DND-41 (cell line): ENCODE measurements around the gene PRSS38.
A peak's percentile ranks its signal among the peaks of the same experiment; 100 is the strongest.

Source experiments
- ATAC-seq: fragments of 200-7000 bp; cut with Tn5 transposase; 3 replicates; pipeline ENCODE4 v1.9.1; 2021; ENCODE audit warnings: low read depth; ENCODE audit not compliant: insufficient read depth
- DNase-seq: peaks from one replicate; pipeline ENCODE4 v3.0.0-alpha.2; 2020
- H2AFZ ChIP-seq: 2 replicates; pipeline ENCODE4 v1.6.0; 2012; ENCODE audit warnings: low read depth, low read length
- H3K27ac ChIP-seq: 2 replicates; pipeline ENCODE4 v1.5.1; 2012; ENCODE audit warnings: low read length, inconsistent platforms
- H3K27me3 ChIP-seq: fragments of 200-600 bp; sonication (generic); 2 replicates; pipeline ENCODE4 v1.6.0; 2012; ENCODE audit warnings: low read length, mild to moderate bottlenecking, inconsistent platforms; ENCODE audit not compliant: insufficient read depth, poor library complexity
- H3K36me3 ChIP-seq: 2 replicates; pipeline ENCODE4 v1.5.1; 2012; ENCODE audit warnings: low read length, inconsistent platforms; ENCODE audit not compliant: insufficient read depth
- H3K4me1 ChIP-seq: 2 replicates; pipeline ENCODE4 v1.5.1; 2012; ENCODE audit warnings: mild to moderate bottlenecking, low read length; ENCODE audit not compliant: insufficient read depth
- H3K4me2 ChIP-seq: 2 replicates; pipeline ENCODE4 v1.6.0; 2012; ENCODE audit warnings: mild to moderate bottlenecking, moderate library complexity, low read length, inconsistent platforms; ENCODE audit not compliant: insufficient read depth
- H3K4me3 ChIP-seq, 2 experiments: fragments of 200-600 bp in 1 of 2; shearing (Covaris generic) in 1 of 2; 2 replicates each; pipeline ENCODE4 v1.5.1; 2012 to 2016; ENCODE audit warnings: inconsistent platforms in 2 of 2, low read length in 2 of 2, mild to moderate bottlenecking in 2 of 2, low read depth in 1 of 2, moderate library complexity in 1 of 2
- H3K79me2 ChIP-seq: 2 replicates; pipeline ENCODE4 v1.6.0; 2012; ENCODE audit warnings: low read length, inconsistent platforms; ENCODE audit not compliant: insufficient read depth
- H3K9ac ChIP-seq: 2 replicates; pipeline ENCODE4 v1.6.0; 2012; ENCODE audit warnings: low read depth, mild to moderate bottlenecking, inconsistent platforms, low read length, moderate library complexity
- H3K9me3 ChIP-seq: 2 replicates; pipeline ENCODE4 v1.5.1; 2012; ENCODE audit warnings: low read length, moderate library complexity, mild to moderate bottlenecking, inconsistent platforms; ENCODE audit not compliant: insufficient read depth, severe bottlenecking
- H4K20me1 ChIP-seq: 2 replicates; pipeline ENCODE4 v1.6.0; 2012; ENCODE audit warnings: low read length; ENCODE audit not compliant: insufficient read depth
- EZH2 ChIP-seq: IDR thresholded peaks from 3 replicates; pipeline ENCODE4 v1.6.1; 2012; ENCODE audit warnings: borderline replicate concordance, low read depth, mild to moderate bottlenecking, moderate library complexity, low read length, inconsistent platforms; ENCODE audit not compliant: severe bottlenecking
- TF ChIP-seq, protein P1 (sequence below): IDR thresholded peaks from 2 replicates; pipeline ENCODE4 v1.5.1; 2012; ENCODE audit warnings: borderline replicate concordance, low read length, moderate library complexity, mild to moderate bottlenecking; ENCODE audit not compliant: poor library complexity, severe bottlenecking; ENCODE audit errors: extremely low read depth

PRSS38 gene

DNA sequence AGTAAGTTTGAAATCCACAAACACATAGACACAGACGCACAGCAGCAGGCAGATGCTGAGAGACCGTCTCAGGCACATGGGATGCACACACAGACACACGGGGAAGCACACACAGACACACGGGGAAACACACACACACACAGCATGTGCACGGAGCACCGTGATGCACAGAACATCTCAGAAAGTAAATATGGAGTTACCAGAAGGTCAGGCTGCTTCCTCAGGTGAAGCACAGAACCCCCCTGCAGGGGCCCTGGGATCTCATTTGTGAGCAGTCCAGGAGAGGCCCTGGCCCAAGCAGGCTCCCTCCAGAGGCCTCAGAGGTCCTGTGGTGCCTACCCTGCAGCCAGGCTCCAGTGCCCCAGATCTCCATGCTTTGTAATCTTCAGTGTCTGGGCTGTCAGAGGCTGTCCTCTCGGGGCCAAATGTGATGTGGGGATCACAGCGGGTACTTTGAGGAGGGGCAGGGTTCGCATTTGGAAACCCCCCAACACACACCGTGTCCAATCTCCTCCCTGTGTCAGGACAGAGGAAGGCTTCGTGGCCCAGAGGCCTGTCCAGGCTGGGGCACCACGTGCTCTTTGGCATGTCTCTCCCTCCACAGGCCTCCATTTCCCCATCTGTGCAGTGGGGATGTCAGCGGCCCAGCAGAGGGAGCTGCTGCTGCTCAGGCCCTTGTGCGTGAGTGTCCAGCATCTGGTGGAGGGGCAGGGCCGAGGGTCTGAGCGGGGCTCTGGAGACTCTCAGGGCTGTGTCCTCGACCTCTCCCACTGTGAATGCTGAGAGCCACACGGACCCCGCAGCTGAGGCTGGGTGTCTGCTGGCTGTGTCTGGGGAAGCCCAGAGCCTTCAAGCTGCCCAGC lies 23.0 kb upstream of the PRSS38 start:
- Histone ChIP-seq H3K27ac (no peak overlapping the region), H3K27me3 (peaks cover 4% of the 10 kb centered on the region), H3K4me3 (no peak overlapping the region), H3K4me1 (peaks cover 5% of the 10 kb centered on the region), H4K20me1 (peaks cover 3% of the 10 kb centered on the region; the same call in 1 of the 2 replicates), H3K4me2 (no peak overlapping the region), H2AFZ (no peak overlapping the region), H3K9ac (no peak overlapping the region), H3K79me2 (no peaks in the 10 kb centered on the region), H3K9me3 (no peaks in the 10 kb centered on the region), H3K36me3 (no peaks in the 10 kb centered on the region)
- DNase-seq = no peak
- no peak for ATAC-seq
- TF ChIP-seq, protein P1, sequence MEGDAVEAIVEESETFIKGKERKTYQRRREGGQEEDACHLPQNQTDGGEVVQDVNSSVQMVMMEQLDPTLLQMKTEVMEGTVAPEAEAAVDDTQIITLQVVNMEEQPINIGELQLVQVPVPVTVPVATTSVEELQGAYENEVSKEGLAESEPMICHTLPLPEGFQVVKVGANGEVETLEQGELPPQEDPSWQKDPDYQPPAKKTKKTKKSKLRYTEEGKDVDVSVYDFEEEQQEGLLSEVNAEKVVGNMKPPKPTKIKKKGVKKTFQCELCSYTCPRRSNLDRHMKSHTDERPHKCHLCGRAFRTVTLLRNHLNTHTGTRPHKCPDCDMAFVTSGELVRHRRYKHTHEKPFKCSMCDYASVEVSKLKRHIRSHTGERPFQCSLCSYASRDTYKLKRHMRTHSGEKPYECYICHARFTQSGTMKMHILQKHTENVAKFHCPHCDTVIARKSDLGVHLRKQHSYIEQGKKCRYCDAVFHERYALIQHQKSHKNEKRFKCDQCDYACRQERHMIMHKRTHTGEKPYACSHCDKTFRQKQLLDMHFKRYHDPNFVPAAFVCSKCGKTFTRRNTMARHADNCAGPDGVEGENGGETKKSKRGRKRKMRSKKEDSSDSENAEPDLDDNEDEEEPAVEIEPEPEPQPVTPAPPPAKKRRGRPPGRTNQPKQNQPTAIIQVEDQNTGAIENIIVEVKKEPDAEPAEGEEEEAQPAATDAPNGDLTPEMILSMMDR = peak; percentile 34
- no peak for TF ChIP-seq EZH2

DNA sequence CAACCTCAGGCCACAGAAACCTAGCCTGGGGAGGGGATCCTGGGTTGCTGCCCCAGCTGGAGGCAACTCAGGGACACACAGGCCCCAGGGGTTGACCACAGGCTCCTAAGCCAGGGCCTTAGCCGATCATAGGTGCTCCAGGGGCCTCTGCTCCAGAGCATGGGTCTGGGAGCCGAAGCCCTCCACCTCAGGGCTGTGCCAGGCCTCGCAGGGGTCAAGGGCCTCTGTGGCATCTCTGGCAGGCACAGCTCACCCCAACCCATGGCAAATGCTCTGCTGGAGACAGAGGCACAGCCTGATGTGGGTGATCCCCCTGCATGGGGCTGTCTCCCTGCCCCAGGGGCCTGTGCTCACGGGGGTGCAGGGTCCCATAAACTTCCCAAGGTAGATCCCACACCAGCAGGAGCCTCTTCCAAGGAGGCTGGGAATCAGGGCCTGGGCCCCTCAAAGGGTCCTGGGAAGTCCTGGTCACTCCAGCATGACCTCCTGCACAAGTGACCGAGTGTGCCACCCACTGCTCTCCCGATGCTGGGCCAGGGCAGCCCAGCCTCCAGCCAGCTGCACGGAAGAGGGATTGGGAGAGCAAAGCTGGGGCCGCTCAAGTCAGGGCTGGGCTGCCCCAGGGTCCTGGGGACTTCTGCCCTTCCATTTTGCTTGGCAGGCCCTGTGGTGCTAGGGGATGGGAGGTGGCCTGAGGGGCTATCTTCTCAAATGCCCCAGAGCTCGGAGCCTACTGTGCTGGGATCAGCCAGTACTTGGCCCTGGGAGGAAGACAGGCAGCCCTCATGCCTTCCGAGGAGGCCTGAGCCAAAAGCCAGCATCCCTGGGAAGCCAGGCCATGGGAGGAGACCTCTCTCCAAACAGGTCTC lies 22.2 kb upstream of the PRSS38 start:
- Histone ChIP-seq H3K4me3 (no peak overlapping the region), H4K20me1 (peaks cover 3% of the 10 kb centered on the region; the same call in 1 of the 2 replicates), H3K27ac (no peak overlapping the region), H3K36me3 (no peaks in the 10 kb centered on the region), H3K9me3 (no peaks in the 10 kb centered on the region), H3K4me2 (no peak overlapping the region), H3K79me2 (no peaks in the 10 kb centered on the region), H3K9ac (no peak overlapping the region), H3K4me1 (no peaks in the 10 kb centered on the region), H2AFZ (no peak overlapping the region), H3K27me3 (no peaks in the 10 kb centered on the region)
- TF ChIP-seq, protein P1 = no peak
- no peak for TF ChIP-seq EZH2
- no peak for ATAC-seq
- DNase-seq = no peak

DNA sequence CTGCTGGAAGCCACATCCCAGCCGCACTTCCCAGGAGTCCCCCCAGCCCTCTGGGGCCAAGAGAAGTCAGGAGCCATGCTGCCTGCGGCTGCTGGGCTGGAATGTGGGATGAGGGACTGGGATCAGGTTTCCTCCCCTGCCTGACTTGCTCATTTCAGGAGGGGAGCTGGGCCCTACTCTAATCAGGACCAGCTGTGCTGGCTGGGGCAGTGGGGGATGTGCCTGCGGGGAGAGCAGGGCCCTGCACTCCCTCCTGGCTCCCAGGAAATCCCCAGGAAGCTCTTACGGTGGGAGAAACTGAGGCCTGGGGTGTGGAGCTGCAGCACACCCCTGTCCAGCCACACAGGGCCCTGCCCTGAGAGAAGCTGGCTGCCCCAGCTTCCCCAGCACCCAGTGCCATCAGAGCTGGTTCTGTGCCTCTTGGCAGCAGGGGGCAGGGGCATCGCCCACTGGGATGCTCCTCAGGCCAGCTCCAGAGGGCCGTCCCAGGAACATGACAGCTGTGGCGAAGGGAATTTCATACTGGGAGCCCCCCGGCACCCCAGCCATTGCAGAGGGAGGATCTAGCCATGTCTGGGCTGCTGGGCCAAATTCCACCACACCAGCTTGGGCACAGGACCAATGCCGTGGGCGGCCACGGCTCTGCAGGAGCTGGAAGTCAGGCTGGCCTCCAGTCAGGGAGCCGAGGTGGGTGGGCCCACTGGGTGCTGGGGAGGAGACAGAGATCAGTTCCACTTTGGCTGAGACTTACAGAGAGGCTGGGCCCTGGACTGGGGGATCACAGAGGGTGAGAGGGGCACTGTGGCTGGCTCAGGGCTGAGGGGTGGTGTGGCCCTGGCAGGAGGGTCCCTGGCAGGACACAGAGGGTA lies 21.3 kb upstream of the PRSS38 start:
- DNase-seq (no peak), ATAC-seq (0 out of 3 replicates have a peak, but pooled peaks have one; percentile 27)
- Histone ChIP-seq H2AFZ (no peak overlapping the region), H3K79me2 (no peaks in the 10 kb centered on the region), H3K36me3 (no peaks in the 10 kb centered on the region), H4K20me1 (no peaks in the 10 kb centered on the region), H3K9me3 (no peaks in the 10 kb centered on the region), H3K27me3 (no peaks in the 10 kb centered on the region), H3K4me3 (no peak overlapping the region), H3K9ac (no peak overlapping the region), H3K4me1 (no peaks in the 10 kb centered on the region), H3K4me2 (no peak overlapping the region), H3K27ac (no peak overlapping the region)
- TF ChIP-seq, protein P1 = no peak
- TF ChIP-seq EZH2 = no peak
